Ascending aorta (tissue), 2 donors: ENCODE measurements around the gene DDR2. TPM values are rescaled to one million over a fixed set of nuclear protein-coding genes. Genes with fewer than 3 reads are reported as not detected.

Experiments
- DNase-seq, 2 donors: peaks; one replicate each; pipeline ENCODE4 v3.0.0-alpha.2; 2019; ENCODE audit warnings: low spot score in 2 of 2
- H3K27ac ChIP-seq, 2 donors: fragments of 200-600 bp; sonication (generic); one replicate each; pipeline ENCODE4 v1.5.1; 2016 to 2017; ENCODE audit warnings: mild to moderate bottlenecking in 1 of 2
- H3K27me3 ChIP-seq: fragments of 200-600 bp; sonication (generic); one replicate; pipeline ENCODE4 v1.5.1; 2017
- H3K36me3 ChIP-seq, 2 donors: fragments of 200-600 bp; sonication (generic); one replicate each; pipeline ENCODE4 v1.5.1; 2016
- H3K4me1 ChIP-seq, 2 donors: fragments of 200-600 bp; sonication (generic); one replicate each; pipeline ENCODE4 v1.5.1; 2016 to 2017; ENCODE audit warnings: mild to moderate bottlenecking in 1 of 2
- H3K4me3 ChIP-seq, 2 donors: fragments of 200-600 bp; sonication (generic); one replicate each; pipeline ENCODE4 v1.5.1; 2016 to 2017; ENCODE audit warnings: mild to moderate bottlenecking in 1 of 2
- H3K9me3 ChIP-seq, 2 donors: fragments of 200-600 bp; sonication (generic); one replicate each; pipeline ENCODE4 v1.5.1; 2016
- intact Hi-C: fragments of 100-400 bp; cut with DNase I; formaldehyde crosslinking; loops from one replicate; pipeline ENCODE4 v1.15.1; 2023
- total RNA-seq: library from RNA; depleted of rRNA; stranded (reverse); fragments of >200 nt; gene quantifications from one replicate; pipeline ENCODE4 v1.1.0, GENCODE V29; 2016
- TF ChIP-seq, protein P1 (sequence below), 3 experiments: fragments of 200-600 bp in 2 of 3; fragments of 450-650 bp in 1 of 3; sonication (generic) in 2 of 3; IDR thresholded peaks; one replicate each; pipeline ENCODE4 v1.5.1; 2016 to 2019; ENCODE audit warnings: antibody characterized with exemption in 3 of 3, mild to moderate bottlenecking in 1 of 3, moderate library complexity in 1 of 3

DDR2 gene
- total RNA-seq, 1 donor from 2014 or later, result 77.9 TPM

DNA sequence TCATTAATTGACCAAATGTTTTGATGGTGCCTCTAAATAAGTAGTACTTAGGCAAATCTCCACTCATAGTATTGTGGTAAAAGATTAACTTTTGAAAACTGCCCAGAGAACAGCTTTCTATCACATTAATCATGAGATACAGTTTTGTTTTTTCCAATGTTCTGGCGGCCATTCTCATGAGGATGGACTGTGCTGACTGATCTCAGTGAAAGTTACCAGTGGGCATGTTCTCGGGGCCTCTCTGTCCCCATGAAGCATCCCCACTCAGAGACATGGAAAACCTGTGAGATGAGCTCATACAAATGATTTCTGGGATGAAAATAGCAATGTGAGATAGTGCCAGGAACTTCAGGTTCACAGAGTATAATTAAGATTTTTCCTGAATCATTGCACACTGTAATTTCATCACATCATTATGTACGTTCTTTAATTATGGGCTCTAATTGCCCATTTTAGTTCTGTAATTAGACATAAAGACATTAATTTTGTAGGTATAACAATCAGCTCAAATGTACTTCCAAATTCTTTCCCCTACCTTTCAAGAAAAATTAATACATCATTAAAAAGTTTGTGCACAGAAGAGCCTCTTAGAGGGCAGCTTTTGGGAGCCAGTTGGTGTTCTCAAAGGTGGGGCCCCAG, 40.5 kb downstream of the DDR2 start:
- Histone ChIP-seq H3K27ac (peak overlapping the region; percentile 35 to 74), H3K27me3 (no peaks in the 10 kb centered on the region), H3K9me3 (no peaks in the 10 kb centered on the region), H3K4me1 (peaks cover 5 to 31% of the 10 kb centered on the region in 2 donors), H3K4me3 (no peak overlapping the region), H3K36me3 (no peaks in the 10 kb centered on the region)
- TF ChIP-seq, protein P1, sequence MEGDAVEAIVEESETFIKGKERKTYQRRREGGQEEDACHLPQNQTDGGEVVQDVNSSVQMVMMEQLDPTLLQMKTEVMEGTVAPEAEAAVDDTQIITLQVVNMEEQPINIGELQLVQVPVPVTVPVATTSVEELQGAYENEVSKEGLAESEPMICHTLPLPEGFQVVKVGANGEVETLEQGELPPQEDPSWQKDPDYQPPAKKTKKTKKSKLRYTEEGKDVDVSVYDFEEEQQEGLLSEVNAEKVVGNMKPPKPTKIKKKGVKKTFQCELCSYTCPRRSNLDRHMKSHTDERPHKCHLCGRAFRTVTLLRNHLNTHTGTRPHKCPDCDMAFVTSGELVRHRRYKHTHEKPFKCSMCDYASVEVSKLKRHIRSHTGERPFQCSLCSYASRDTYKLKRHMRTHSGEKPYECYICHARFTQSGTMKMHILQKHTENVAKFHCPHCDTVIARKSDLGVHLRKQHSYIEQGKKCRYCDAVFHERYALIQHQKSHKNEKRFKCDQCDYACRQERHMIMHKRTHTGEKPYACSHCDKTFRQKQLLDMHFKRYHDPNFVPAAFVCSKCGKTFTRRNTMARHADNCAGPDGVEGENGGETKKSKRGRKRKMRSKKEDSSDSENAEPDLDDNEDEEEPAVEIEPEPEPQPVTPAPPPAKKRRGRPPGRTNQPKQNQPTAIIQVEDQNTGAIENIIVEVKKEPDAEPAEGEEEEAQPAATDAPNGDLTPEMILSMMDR (IDR thresholded peaks at IDR 0.05), result no peak
- intact Hi-C loops, result loop anchor here (2.0 to 5.0 kb wide), 3 partner anchors 18 to 50 kb away; partner anchors contain the start of gene DDR2
- no peak for DNase-seq

DNA sequence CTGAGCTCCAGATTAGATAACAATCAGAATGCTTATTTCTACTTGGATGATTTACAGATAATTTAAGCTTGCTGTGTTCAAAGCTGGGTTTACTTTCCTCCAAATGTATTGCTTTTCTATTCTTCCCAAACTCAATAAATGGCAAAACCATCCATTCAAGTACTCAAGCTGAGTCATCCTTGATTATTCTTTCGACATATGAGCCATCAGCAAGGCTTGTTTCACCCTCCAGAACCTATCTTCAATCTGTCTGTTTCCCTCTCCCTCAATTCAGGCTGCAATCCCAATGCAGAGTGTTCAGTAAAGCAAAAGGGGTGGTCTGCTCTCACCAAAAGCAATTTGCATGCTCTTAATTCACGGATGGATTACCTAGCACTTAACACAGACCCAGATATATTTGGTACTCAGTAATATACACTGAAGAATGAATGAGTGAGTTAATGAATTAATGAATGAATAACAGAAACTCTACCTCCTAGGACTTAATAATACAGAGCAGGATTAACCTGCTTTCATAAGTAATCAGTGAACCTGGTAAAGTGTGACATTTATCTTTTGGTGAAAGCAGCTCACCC, 41.9 kb downstream of the DDR2 start:
- Histone ChIP-seq H3K27ac (peak overlapping the region; percentile 12 to 32), H3K9me3 (no peaks in the 10 kb centered on the region), H3K36me3 (no peaks in the 10 kb centered on the region), H3K27me3 (no peaks in the 10 kb centered on the region), H3K4me1 (peaks cover 5 to 39% of the 10 kb centered on the region in 2 donors), H3K4me3 (no peak overlapping the region)
- intact Hi-C loops, result loop anchor here (5.0 kb wide), 2 partner anchors 42 to 48 kb away; partner anchors contain the start of gene DDR2
- TF ChIP-seq, protein P1 (IDR thresholded peaks at IDR 0.05), result no peak
- DNase-seq, result no peak

- no peak for DNase-seq
- Histone ChIP-seq H3K27ac (peak overlapping the region; percentile 16 to 48), H3K27me3 (no peaks in the 10 kb centered on the region), H3K36me3 (no peaks in the 10 kb centered on the region), H3K9me3 (no peaks in the 10 kb centered on the region), H3K4me1 (peaks cover 5 to 32% of the 10 kb centered on the region in 2 donors), H3K4me3 (no peak overlapping the region)
- intact Hi-C loops, result no loop called here
- TF ChIP-seq, protein P1 (IDR thresholded peaks at IDR 0.05), result no peak
These were observed 43.8 kb downstream of the DDR2 start for GRCh38 chr1:162676087-162676486.

DNA sequence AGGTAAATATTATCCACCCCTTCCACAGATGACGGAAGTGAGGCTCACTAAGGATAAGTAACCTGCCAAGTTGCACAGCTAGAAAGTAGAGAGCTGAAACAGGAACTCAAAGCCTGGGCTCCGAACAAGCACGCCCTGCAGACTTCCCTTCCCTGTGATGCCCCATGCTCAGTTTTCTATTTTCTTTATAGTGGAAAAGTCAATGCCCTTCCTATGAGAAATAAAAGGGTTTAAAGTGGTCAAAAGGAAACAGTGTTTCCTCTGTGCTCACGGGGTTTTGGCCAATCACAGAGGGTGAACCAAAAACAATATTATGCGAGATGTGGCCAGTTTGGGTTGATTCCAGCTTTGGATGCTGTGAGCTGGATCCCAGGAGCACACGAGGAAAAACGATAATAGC, 44.5 kb downstream of the DDR2 start:
- Histone ChIP-seq H3K9me3 (no peaks in the 10 kb centered on the region), H3K27ac (peak overlapping the region; percentile 40 to 45), H3K36me3 (no peaks in the 10 kb centered on the region), H3K4me3 (peak overlapping the region; percentile 16 to 34), H3K4me1 (peaks cover 5 to 34% of the 10 kb centered on the region in 2 donors), H3K27me3 (no peaks in the 10 kb centered on the region)
- intact Hi-C loops, result no loop called here
- TF ChIP-seq, protein P1 (IDR thresholded peaks at IDR 0.05), result no peak
- no peak for DNase-seq

GRCh38 chr1:162677607-162678371, 45.5 kb downstream of the DDR2 start:
- TF ChIP-seq, protein P1 (IDR thresholded peaks at IDR 0.05), result no peak
- peaks cover 3 to 35% of the 10 kb centered on the region in 2 donors for H3K4me1 ChIP-seq
- H3K27ac ChIP-seq, result peak overlapping the region; percentile 22 to 45
- H3K9me3 ChIP-seq, result no peaks in the 10 kb centered on the region
- no peaks in the 10 kb centered on the region for H3K27me3 ChIP-seq
- intact Hi-C loops, result no loop called here
- no peak overlapping the region for H3K4me3 ChIP-seq
- no peak for DNase-seq
- H3K36me3 ChIP-seq, result no peaks in the 10 kb centered on the region
